ENCODE measurements around the gene ITGA6.

The ITGA6 gene

GRCh38 chr2:172416447-172417058 is 10.8 kb upstream of the ITGA6 start:
- DNase-seq, result no peak

GRCh38 chr2:172420216-172420615 is 7.2 kb upstream of the ITGA6 start:
- no peak for DNase-seq

GRCh38 chr2:172423160-172423559 is 4.2 kb upstream of the ITGA6 start:
- no peak for DNase-seq

GRCh38 chr2:172425336-172425735 is 2.0 kb upstream of the ITGA6 start:
- no peak for DNase-seq

GRCh38 chr2:172426635-172427255 is 641 bp upstream of the ITGA6 start:
- DNase-seq, result no peak

- peak in 1 of 2 donors; percentile 45 for DNase-seq
Measured at GRCh38 chr2:172427990-172428831, 825 bp downstream of the ITGA6 start.

GRCh38 chr2:172428832-172429210 is 1.4 kb downstream of the ITGA6 start:
- no peak for DNase-seq

- no peak for DNase-seq
Measured at GRCh38 chr2:172429301-172429968, 2.0 kb downstream of the ITGA6 start.

GRCh38 chr2:172430027-172430426 is 2.6 kb downstream of the ITGA6 start:
- DNase-seq, result no peak

GRCh38 chr2:172430678-172431077 is 3.3 kb downstream of the ITGA6 start:
- no peak for DNase-seq

GRCh38 chr2:172431463-172431862 is 4.1 kb downstream of the ITGA6 start:
- peak; percentile 38 for DNase-seq

- DNase-seq, result no peak
Measured at GRCh38 chr2:172431993-172432392, 4.6 kb downstream of the ITGA6 start.

GRCh38 chr2:172433144-172433543 is 5.8 kb downstream of the ITGA6 start:
- no peak for DNase-seq

GRCh38 chr2:172434821-172435605 is 7.6 kb downstream of the ITGA6 start:
- no peak for DNase-seq

- DNase-seq, result no peak
Measured at GRCh38 chr2:172435606-172435911, 8.2 kb downstream of the ITGA6 start.

- DNase-seq, result no peak
Measured at GRCh38 chr2:172436889-172437288, 9.5 kb downstream of the ITGA6 start.

GRCh38 chr2:172437419-172438341 is 10.3 kb downstream of the ITGA6 start:
- DNase-seq, result no peak

GRCh38 chr2:172438741-172439508 is 11.5 kb downstream of the ITGA6 start:
- DNase-seq, result no peak

GRCh38 chr2:172439509-172439860 is 12.1 kb downstream of the ITGA6 start:
- no peak for DNase-seq

- DNase-seq, result no peak
Measured at GRCh38 chr2:172439911-172440310, 12.5 kb downstream of the ITGA6 start.

GRCh38 chr2:172440795-172441194 is 13.4 kb downstream of the ITGA6 start:
- DNase-seq, result no peak

All from hippocampal formation (tissue), 2 donors.